H1 (cell line): ENCODE data around the gene GLB1L3. TPM values are rescaled to one million over a fixed set of nuclear protein-coding genes. Genes with fewer than 3 reads are reported as not detected.

Experiments used
- CTCF ChIA-PET: fragments of 300-600 bp; sonication (Branson Sonifier 250); formaldehyde crosslinking; loops from one replicate; lab custom pipeline; 2021; ENCODE audit not compliant: partially characterized antibody; lab: Charles Lee
- POLR2A ChIA-PET: fragments of 300-600 bp; sonication (Branson Sonifier 250); formaldehyde crosslinking; loops from one replicate; lab custom pipeline; 2021; ENCODE audit warnings: inconsistent platforms; ENCODE audit not compliant: partially characterized antibody; lab: Charles Lee
- DNase-seq, 2 experiments: peaks; one replicate each; pipeline versions ENCODE4 v3.0.0 to v3.0.0-alpha.2; 2010 to 2022; ENCODE audit warnings: low spot score in 2 of 2, low read depth in 1 of 2, mixed read lengths in 1 of 2
- FAIRE-seq: peaks from 2 replicates; lab custom pipeline; 2011; peaks lifted over from hg19 to GRCh38; lab: Jason Lieb, UNC
- H2AFZ ChIP-seq: 2 replicates; pipeline ENCODE4 v1.8.1; 2012; ENCODE audit warnings: low read length, inconsistent platforms
- H2AK5ac ChIP-seq: 2 replicates; pipeline ENCODE4 v1.6.1; 2013; ENCODE audit warnings: low read depth, low read length
- H2BK120ac ChIP-seq: replicated peaks from 2 replicates; pipeline ENCODE3; 2013; ENCODE audit warnings: low read depth, low read length, inconsistent platforms
- H2BK12ac ChIP-seq: 2 replicates; pipeline ENCODE4 v1.6.1; 2013; ENCODE audit warnings: low read depth, low read length
- H2BK15ac ChIP-seq: 2 replicates; pipeline ENCODE4 v1.6.1; 2013; ENCODE audit warnings: low read length
- H2BK20ac ChIP-seq: 2 replicates; pipeline ENCODE4 v1.6.1; 2013; ENCODE audit warnings: low read length
- H2BK5ac ChIP-seq: 2 replicates; pipeline ENCODE4 v1.6.1; 2013; ENCODE audit warnings: low read depth, low read length
- H3K14ac ChIP-seq: 2 replicates; pipeline ENCODE4 v1.6.1; 2013; ENCODE audit warnings: inconsistent platforms; ENCODE audit not compliant: insufficient read length
- H3K18ac ChIP-seq: 2 replicates; pipeline ENCODE4 v1.6.1; 2013; ENCODE audit warnings: low read length; ENCODE audit errors: extremely low read depth
- H3K23ac ChIP-seq: 2 replicates; pipeline ENCODE4 v1.6.1; 2013; ENCODE audit warnings: inconsistent platforms; ENCODE audit not compliant: insufficient read length
- H3K23me2 ChIP-seq: 2 replicates; pipeline ENCODE4 v1.6.1; 2013; ENCODE audit warnings: low read depth, low read length
- H3K27ac ChIP-seq: 2 replicates; pipeline ENCODE4 v1.6.1; 2011; ENCODE audit warnings: low read depth, low read length, inconsistent platforms
- H3K27me3 ChIP-seq, 4 experiments: replicated peaks in 1 of 4; 1 replicate in 1 of 4; 2 replicates in 3 of 4; pipeline versions ENCODE4 v1.6.1 to v1.8.1; 2011 to 2013; ENCODE audit warnings: low read length in 3 of 4, mild to moderate bottlenecking in 3 of 4, inconsistent platforms in 2 of 4, mixed read lengths in 2 of 4, moderate library complexity in 1 of 4; ENCODE audit not compliant: control insufficient read depth in 3 of 4, insufficient read depth in 3 of 4; ENCODE audit errors: extremely low read depth in 1 of 4
- H3K36me3 ChIP-seq, 4 experiments: 2 replicates each; pipeline versions ENCODE4 v1.6.1 to v1.8.1; 2011 to 2013; ENCODE audit warnings: mild to moderate bottlenecking in 4 of 4, low read length in 3 of 4, moderate library complexity in 2 of 4, control low read depth in 1 of 4, inconsistent platforms in 1 of 4; ENCODE audit not compliant: insufficient read depth in 4 of 4, control insufficient read depth in 2 of 4
- H3K4ac ChIP-seq: replicated peaks from 2 replicates; pipeline ENCODE3; 2013; ENCODE audit warnings: low read length, low read depth, mixed read lengths, inconsistent platforms; ENCODE audit not compliant: insufficient read length
- H3K4me1 ChIP-seq, 4 experiments: replicated peaks in 1 of 4; 1 replicate in 1 of 4; 2 replicates in 3 of 4; pipeline versions ENCODE4 v1.6.1 to v1.8.1; 2011 to 2013; ENCODE audit warnings: low read length in 3 of 4, inconsistent platforms in 2 of 4, mixed read lengths in 1 of 4; ENCODE audit not compliant: insufficient read depth in 4 of 4, control insufficient read depth in 3 of 4
- H3K4me2 ChIP-seq, 2 experiments: 2 replicates each; pipeline versions ENCODE4 v1.6.1 to v1.8.1; 2011 to 2013; ENCODE audit warnings: low read depth in 2 of 2, low read length in 2 of 2, control low read depth in 1 of 2, inconsistent platforms in 1 of 2, mild to moderate bottlenecking in 1 of 2; ENCODE audit not compliant: insufficient read depth in 1 of 2
- H3K4me3 ChIP-seq, 4 experiments: fragments of 200-600, 300-600 bp in 1 of 4; sonication (generic), shearing (Covaris generic), sonication (Bioruptor Twin) in 1 of 4; 2 replicates each; pipeline versions ENCODE4 v1.5.1 to v1.8.1; 2011 to 2016; ENCODE audit warnings: low read length in 4 of 4, low read depth in 3 of 4, control low read depth in 2 of 4, inconsistent platforms in 2 of 4, mild to moderate bottlenecking in 2 of 4, mixed read lengths in 1 of 4, moderate library complexity in 1 of 4; ENCODE audit not compliant: insufficient read depth in 2 of 4; ENCODE audit errors: extremely low read depth in 1 of 4
- H3K56ac ChIP-seq: replicated peaks from 2 replicates; pipeline ENCODE3; 2013; ENCODE audit warnings: low read depth, mild to moderate bottlenecking, mixed read lengths, low read length, inconsistent platforms; ENCODE audit not compliant: insufficient read length
- H3K79me1 ChIP-seq: 2 replicates; pipeline ENCODE4 v1.6.1; 2013; ENCODE audit warnings: low read depth, low read length, control low read depth
- H3K79me2 ChIP-seq, 2 experiments: 2 replicates each; pipeline versions ENCODE4 v1.6.1 to v1.8.1; 2012 to 2013; ENCODE audit warnings: low read length in 2 of 2, mild to moderate bottlenecking in 2 of 2, inconsistent platforms in 1 of 2; ENCODE audit not compliant: insufficient read depth in 2 of 2, control insufficient read depth in 1 of 2
- H3K9ac ChIP-seq, 4 experiments: replicated peaks in 1 of 4; 1 replicate in 1 of 4; 2 replicates in 3 of 4; pipeline versions ENCODE4 v1.6.1 to v1.8.1; 2011 to 2013; ENCODE audit warnings: low read depth in 3 of 4, low read length in 3 of 4, control low read depth in 2 of 4, mild to moderate bottlenecking in 2 of 4, moderate library complexity in 2 of 4, inconsistent platforms in 1 of 4; ENCODE audit errors: extremely low read depth in 1 of 4
- H3K9me3 ChIP-seq, 2 experiments: 2 replicates each; pipeline versions ENCODE4 v1.6.1 to v1.8.1; 2012 to 2013; ENCODE audit warnings: mild to moderate bottlenecking in 2 of 2, moderate library complexity in 2 of 2, control low read depth in 1 of 2, inconsistent platforms in 1 of 2, low read depth in 1 of 2, low read length in 1 of 2, mixed read lengths in 1 of 2; ENCODE audit not compliant: insufficient read depth in 2 of 2
- H4K20me1 ChIP-seq, 2 experiments: replicated peaks in 1 of 2; 2 replicates each; pipeline versions ENCODE3 to v1.8.1; 2011 to 2013; ENCODE audit warnings: inconsistent platforms in 2 of 2, low read length in 2 of 2, mild to moderate bottlenecking in 1 of 2; ENCODE audit not compliant: insufficient read depth in 2 of 2, control insufficient read depth in 1 of 2
- H4K5ac ChIP-seq: 2 replicates; pipeline ENCODE4 v1.6.1; 2013; ENCODE audit warnings: low read length, low read depth, mixed read lengths, inconsistent platforms; ENCODE audit not compliant: insufficient read length
- H4K8ac ChIP-seq: 2 replicates; pipeline ENCODE4 v1.8.0; 2013; ENCODE audit warnings: mild to moderate bottlenecking, moderate library complexity, low read length, inconsistent platforms; ENCODE audit not compliant: insufficient read depth; ENCODE audit errors: extremely low read depth
- H4K91ac ChIP-seq: replicated peaks from 2 replicates; pipeline ENCODE3; 2013; ENCODE audit warnings: low read length, mixed read lengths, inconsistent platforms; ENCODE audit not compliant: insufficient read length
- BRCA1 ChIP-seq: IDR thresholded peaks from 2 replicates; pipeline ENCODE4 v1.6.1; 2012; ENCODE audit warnings: low read depth, low read length, improper control_type of control experiment
- CBX8 ChIP-seq: fragments of 300-800, 300-1000 bp; sonication (generic); IDR thresholded peaks from 2 replicates; pipeline ENCODE4 v1.7.1; 2016; ENCODE audit warnings: low read depth, low read length, borderline replicate concordance
- CEBPB ChIP-seq: IDR thresholded peaks from 2 replicates; pipeline ENCODE4 v1.6.1; 2012; ENCODE audit warnings: low read depth, low read length
- CHD1 ChIP-seq: IDR thresholded peaks from 2 replicates; pipeline ENCODE4 v1.6.1; 2012; ENCODE audit warnings: low read depth, low read length, improper control_type of control experiment
- CHD2 ChIP-seq: IDR thresholded peaks from 2 replicates; pipeline ENCODE4 v1.6.1; 2012; ENCODE audit warnings: low read length, improper control_type of control experiment
- JUND ChIP-seq: IDR thresholded peaks from 2 replicates; pipeline ENCODE4 v1.6.1; 2011; ENCODE audit warnings: mild to moderate bottlenecking, improper control_type of control experiment, low read length
- NANOG ChIP-seq: IDR thresholded peaks from 2 replicates; pipeline ENCODE4 v1.6.1; 2011; ENCODE audit warnings: low read length, low read depth, mild to moderate bottlenecking, inconsistent platforms; ENCODE audit not compliant: insufficient read depth, poor library complexity, severe bottlenecking
- POU5F1 ChIP-seq: IDR thresholded peaks from 2 replicates; pipeline ENCODE4 v1.6.1; 2011; ENCODE audit warnings: low read depth, mild to moderate bottlenecking, low read length, moderate library complexity
- RBBP5 ChIP-seq: IDR thresholded peaks from 2 replicates; pipeline ENCODE4 v1.7.1; 2012; ENCODE audit warnings: low read depth, mild to moderate bottlenecking, inconsistent platforms, low read length, moderate library complexity, borderline replicate concordance
- SIN3A ChIP-seq, 2 experiments: IDR thresholded peaks in 1 of 2; conservative IDR thresholded peaks in 1 of 2; 2 replicates each; pipeline ENCODE4 v1.6.1; 2011 to 2012; ENCODE audit warnings: low read length in 2 of 2, improper control_type of control experiment in 1 of 2, low read depth in 1 of 2, mild to moderate bottlenecking in 1 of 2
- SIRT6 ChIP-seq: IDR thresholded peaks from one replicate; pipeline ENCODE4 v1.7.1; 2012; ENCODE audit warnings: low read length, inconsistent platforms
- TAF1 ChIP-seq: IDR thresholded peaks from 2 replicates; pipeline ENCODE4 v1.6.1; 2011; ENCODE audit warnings: mild to moderate bottlenecking, low read depth, low read length
- WGBS, 2 experiments: shearing (Covaris generic) in 1 of 2; methylation state at CpG; one replicate each; pipeline versions ENCODE4 v1.1.6 to v1.1.7; 2013 to 2015; ENCODE audit warnings: low lambda C conversion rate in 2 of 2, mixed read lengths in 2 of 2, inconsistent platforms in 1 of 2, low coverage in 1 of 2, missing lambda C conversion rate in 1 of 2; ENCODE audit not compliant: insufficient replicate concordance in 2 of 2, insufficient coverage in 1 of 2, insufficient read length in 1 of 2; ENCODE audit errors: extremely low coverage in 1 of 2, missing lambda C conversion rate in 1 of 2; 5-methylcytosine and 5-hydroxymethylcytosine counted together
- polyA plus RNA-seq, 7 experiments: library from polyadenylated mRNA; depleted of rRNA in 3 of 7; stranded (reverse) in 5 of 7; unstranded in 2 of 7; fragments of >200 nt in 5 of 7; fragments of 200-250 nt in 2 of 7; gene quantifications; 1 replicate in 5 of 7; 2 replicates in 1 of 7; 4 replicates in 1 of 7; pipeline versions ENCODE4 v1.2.1 to v1.2.3, GENCODE V29; 2011 to 2013; ENCODE audit warnings: missing spikeins in 2 of 7, mixed read lengths in 2 of 7
- total RNA-seq: library from RNA; stranded (reverse); fragmentation: NEBNext Ultra II Directional; extraction: Animal tissue kit (Norgen Biotek cat#: 25700); gene quantifications from 2 replicates; pipeline ENCODE4 v1.2.1, GENCODE V29; 2021
- TF ChIP-seq, protein P1 (sequence below): IDR thresholded peaks from 2 replicates; pipeline ENCODE4 v1.6.1; 2011; ENCODE audit warnings: low read length, improper control_type of control experiment

The GLB1L3 gene
- total and polyA plus RNA-seq, 2 of the 8 experiments (the other 6 are each of a cell fraction or from before 2014, with no cell fraction given), result 14.9 to 33.2 TPM

DNA sequence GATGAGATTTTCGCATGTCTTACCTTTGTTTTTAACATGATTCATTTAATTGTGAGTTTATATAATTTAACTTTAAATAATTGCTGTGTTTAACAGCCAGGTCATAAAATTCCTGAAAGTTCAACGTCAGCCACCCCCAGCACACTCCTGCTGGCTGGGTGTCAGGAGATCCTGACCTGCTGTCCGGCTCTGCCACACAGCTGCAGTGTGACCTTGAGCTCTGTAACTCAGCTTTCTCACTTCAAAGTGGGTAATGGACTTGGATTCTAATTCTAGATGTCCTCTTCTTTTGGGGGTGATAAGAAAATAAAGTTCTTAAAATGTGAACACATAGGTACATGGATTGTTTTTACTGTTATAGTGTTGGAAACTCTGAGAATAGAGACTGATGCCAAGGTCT, 40.8 kb upstream of the GLB1L3 start:
- Histone ChIP-seq H3K23me2 (no peaks in the 10 kb centered on the region), H4K8ac (no peak overlapping the region), H3K4me3 (no peak overlapping the region), H2BK20ac (no peak overlapping the region), H3K18ac (no peak overlapping the region), H2BK15ac (no peak overlapping the region), H3K36me3 (no peaks in the 10 kb centered on the region; a peak in 2 of 8 replicates), H4K20me1 (peaks cover 0 to 1% of the 10 kb centered on the region in 2 experiments), H3K56ac (no peak overlapping the region), H4K5ac (no peak overlapping the region), H3K4me1 (no peaks in the 10 kb centered on the region), H2BK120ac (no peak overlapping the region), H3K27me3 (no peaks in the 10 kb centered on the region), H2AK5ac (no peak overlapping the region), H2AFZ (no peak overlapping the region), H3K79me1 (no peaks in the 10 kb centered on the region; the same call in 1 of the 2 replicates), H4K91ac (no peak overlapping the region), H2BK12ac (no peak overlapping the region), H3K4me2 (no peak overlapping the region), H3K4ac (no peak overlapping the region), H3K79me2 (peaks cover 0 to 3% of the 10 kb centered on the region in 2 experiments; a peak in 1 of 4 replicates), H3K23ac (no peak overlapping the region), H3K9ac (no peak overlapping the region), H3K9me3 (no peaks in the 10 kb centered on the region), H2BK5ac (no peak overlapping the region), H3K27ac (no peak overlapping the region), H3K14ac (no peak overlapping the region)
- ChIA-PET CTCF (interaction anchor here (1.7 to 2.7 kb wide), 3 partner anchors 9 to 26 kb away, joined by 6 to 23 read pairs (median 12); partner anchors contain the start of genes NCAPD3 and VPS26B), POLR2A (interaction anchor here (1.9 kb wide), 1 partner anchor 23 kb away, joined by 4 read pairs; no protein-coding TSS in a partner anchor)
- TF ChIP-seq TAF1, result no peak
- TF ChIP-seq CBX8, result no peak
- TF ChIP-seq, protein P1, sequence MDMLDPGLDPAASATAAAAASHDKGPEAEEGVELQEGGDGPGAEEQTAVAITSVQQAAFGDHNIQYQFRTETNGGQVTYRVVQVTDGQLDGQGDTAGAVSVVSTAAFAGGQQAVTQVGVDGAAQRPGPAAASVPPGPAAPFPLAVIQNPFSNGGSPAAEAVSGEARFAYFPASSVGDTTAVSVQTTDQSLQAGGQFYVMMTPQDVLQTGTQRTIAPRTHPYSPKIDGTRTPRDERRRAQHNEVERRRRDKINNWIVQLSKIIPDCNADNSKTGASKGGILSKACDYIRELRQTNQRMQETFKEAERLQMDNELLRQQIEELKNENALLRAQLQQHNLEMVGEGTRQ, result no peak
- no peak for TF ChIP-seq NANOG
- TF ChIP-seq SIRT6, result no peak
- no peak for TF ChIP-seq RBBP5
- TF ChIP-seq CHD2, result no peak
- TF ChIP-seq SIN3A (conservative IDR thresholded peaks at IDR 0.05 in 1 of 2, IDR thresholded peaks at IDR 0.05 in 1 of 2; ENCODE audit: low read depth in 1 of 2, low read length in 2 of 2), result no peak
- TF ChIP-seq JUND, result no peak
- no peak for TF ChIP-seq POU5F1
- no peak for TF ChIP-seq BRCA1
- TF ChIP-seq CHD1, result no peak
- no peak for TF ChIP-seq CEBPB
- WGBS, 2 experiments, result 94% methylated on average over 3 of the region's 3 CpGs; no CpG with 5 or more reads in 1 of the 2 experiments
- DNase-seq (no peak), FAIRE-seq (no peak)
